Activated CD8-positive, alpha-beta memory T cell treated with anti-CD3 and anti-CD28 coated beads for 24 hours (primary cell): ENCODE results near the gene HINT1.
A peak's percentile ranks its signal among the peaks of the same experiment; 100 is the strongest.
"Not testable (repeated sequence)": the region's sequence is repeated elsewhere in the genome, so short reads cannot be mapped to it uniquely, and the experiment has no call there.

Source experiments
- DNase-seq: peaks from one replicate; pipeline ENCODE4 v3.0.0-alpha.2; 2020

The HINT1 gene

GRCh38 chr5:131169810-131170539 lies 4.9 kb upstream of the HINT1 start:
- DNase-seq, result no peak

DNA sequence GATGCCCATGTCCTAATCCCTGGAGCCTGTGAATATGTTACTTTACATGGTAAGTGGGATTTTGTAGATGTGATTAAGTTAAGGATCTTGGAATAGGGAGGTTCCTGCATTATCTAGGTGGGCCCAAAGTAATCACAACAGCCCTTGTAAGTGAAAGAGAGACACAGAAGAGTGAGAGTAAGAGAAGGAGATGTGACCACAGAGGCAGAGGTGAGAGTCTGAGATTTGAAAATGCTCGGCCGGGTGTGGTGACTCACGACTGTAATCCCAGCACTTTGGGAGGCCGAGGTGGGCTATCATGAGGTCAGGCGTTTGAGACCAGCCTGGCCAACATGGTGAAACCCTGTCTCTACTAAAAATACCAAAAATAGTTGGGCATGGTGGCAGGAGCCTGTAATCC lies 2.6 kb upstream of the HINT1 start:
- DNase-seq, result no peak

- DNase-seq, result peak; percentile 89
Measured at GRCh38 chr5:131164191-131165118, 601 bp downstream of the HINT1 start.

- no peak for DNase-seq
Measured at GRCh38 chr5:131163276-131164119, 1.6 kb downstream of the HINT1 start.

DNA sequence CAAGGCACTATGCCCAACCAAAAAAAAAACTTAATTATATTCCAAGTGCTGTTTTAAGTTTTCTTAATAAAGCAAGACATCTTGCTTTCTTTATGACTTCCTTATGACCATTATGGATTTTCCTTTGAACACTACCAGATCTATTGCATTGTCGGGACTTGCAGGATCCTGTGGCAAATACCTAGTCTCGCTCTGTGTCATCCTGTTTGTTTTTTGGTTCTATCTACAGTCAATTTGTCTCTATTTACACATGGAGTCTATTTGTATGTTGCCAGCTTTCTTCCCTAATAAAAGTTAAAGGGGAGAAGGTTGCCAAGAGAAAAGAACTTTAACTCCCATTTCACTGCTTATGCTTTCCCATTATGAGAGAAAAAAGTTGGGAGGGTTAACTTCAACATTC lies 4.9 kb downstream of the HINT1 start:
- DNase-seq, result no peak

- DNase-seq, result no peak
Measured at GRCh38 chr5:131156957-131157356, 8.1 kb downstream of the HINT1 start.

DNA sequence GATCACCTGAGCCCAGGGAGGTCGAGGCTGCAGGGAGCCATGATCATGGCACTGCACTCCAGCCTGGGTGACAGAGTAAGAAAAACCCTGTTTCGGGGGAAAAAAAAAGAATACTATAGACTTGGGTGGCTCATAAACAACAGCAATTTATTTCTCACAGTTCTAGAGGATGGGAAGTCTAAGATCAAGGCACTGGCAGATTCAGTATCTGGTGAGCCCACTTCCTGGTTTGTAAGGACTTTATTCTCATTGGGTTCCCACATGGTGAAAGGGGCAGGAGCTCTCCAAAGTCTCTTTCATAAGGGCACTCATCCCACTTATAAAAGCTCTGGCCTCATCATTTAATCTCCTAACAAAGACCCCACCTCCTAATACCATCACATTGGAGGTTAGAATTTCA lies 8.7 kb downstream of the HINT1 start:
- DNase-seq, result no peak

GRCh38 chr5:131151216-131151615 lies 13.8 kb downstream of the HINT1 start:
- DNase-seq, result no peak

DNA sequence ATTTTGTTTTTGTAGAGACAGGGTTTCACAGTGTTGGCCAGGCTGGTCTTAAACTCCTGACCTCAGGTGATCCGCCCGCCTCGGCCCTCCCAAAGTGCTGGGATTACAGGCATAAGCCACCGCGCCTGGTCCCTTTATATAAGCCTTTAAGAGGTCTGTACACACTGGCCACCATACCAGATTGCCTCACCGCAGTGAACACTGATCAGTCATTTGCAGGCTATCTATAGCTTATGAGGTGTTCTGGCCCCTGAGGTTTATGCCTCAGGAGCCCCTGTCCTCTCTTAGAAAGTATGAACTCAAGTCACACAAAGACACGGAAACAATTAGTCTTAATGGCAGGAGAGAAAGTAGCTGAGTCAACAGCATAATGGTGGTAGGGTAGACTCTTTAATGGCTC lies 14.6 kb downstream of the HINT1 start:
- no peak for DNase-seq

- no peak for DNase-seq
Measured at GRCh38 chr5:131148835-131149234, 16.2 kb downstream of the HINT1 start.

DNA sequence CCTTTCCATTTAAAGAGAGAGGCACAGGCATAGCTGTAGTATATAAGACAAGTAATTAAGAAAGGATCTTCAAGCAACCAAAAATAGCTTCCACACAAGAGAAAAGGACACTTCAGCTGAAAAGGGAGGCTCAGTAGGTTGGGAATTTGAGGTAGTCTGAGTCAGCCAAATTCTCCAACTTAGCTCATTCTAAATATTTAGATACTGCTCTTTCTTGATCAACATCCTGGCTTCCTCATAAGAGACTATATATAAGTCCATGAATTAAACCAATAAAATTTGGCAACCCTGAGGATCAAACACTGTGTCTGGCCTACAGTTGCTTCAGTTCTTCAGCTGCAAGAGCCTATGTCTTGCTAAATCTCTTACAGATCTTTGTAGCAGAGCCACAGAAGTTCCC lies 17.8 kb downstream of the HINT1 start:
- no peak for DNase-seq

DNA sequence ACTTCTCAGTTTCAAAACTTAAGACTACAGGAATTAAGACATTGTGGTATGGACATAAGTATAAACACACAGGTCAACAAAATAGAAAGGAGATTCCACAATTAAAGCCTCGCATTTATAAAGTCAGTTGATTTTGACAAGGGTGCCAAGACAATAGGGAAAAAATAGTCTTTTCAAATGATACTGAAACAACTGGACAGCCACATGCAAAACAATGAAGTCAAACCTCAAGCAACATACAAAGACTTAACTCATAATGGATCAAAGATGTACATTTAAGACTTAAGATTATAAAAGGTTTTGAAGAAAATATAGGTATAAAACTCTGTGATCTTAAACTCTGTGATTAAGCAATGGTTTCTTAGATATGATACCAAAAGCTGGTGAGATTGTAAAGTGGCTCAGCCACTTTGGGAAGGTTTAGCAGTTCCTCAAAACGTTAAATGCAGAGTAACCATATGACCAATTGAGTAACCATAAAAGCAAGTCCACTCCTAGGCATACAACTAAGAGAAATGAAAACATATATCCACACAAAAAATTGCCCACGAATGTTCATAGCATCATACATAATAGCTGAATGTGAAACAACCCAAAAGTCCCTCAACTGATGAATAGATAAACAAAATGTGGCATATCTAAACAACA lies 22.0 kb downstream of the HINT1 start:
- no peak for DNase-seq

- DNase-seq, result no peak
Measured at GRCh38 chr5:131139321-131139720, 25.7 kb downstream of the HINT1 start.

GRCh38 chr5:131138406-131138805 lies 26.6 kb downstream of the HINT1 start:
- DNase-seq, result not testable (repeated sequence)

DNA sequence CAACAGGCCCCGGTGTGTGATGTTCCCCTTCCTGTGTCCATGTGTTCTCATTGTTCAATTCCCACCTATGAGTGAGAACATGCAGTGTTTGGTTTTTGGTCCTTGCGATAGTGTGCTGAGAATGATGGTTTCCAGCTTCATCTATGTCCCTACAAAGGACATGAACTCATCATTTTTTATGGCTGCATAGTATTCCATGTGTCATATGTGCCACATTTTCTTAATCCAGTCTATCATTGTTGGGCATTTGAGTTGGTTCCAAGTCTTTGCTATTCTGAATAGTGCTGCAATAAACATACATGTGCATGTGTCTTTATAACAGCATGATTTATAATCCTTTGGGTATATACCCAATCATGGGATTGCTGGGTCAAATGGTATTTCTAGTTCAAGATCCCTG lies 32.0 kb downstream of the HINT1 start:
- not testable (repeated sequence) for DNase-seq

DNA sequence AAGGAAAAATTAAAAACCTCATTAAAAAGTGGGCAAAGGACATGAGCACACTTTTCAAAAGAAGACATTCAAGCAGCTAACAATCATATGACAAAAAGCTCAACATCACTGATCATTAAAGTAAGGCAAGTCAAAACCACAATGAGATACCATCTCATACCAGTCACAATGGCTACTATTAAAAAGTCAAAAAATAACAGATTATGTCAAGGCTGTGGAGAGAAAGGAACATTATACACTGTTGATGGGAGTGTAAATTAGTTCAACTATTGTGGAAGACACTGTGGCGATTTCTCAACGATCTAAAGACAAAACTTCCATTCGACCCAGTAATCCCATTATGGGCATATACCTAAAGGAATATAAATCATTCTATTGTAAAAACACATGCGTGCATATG lies 35.8 kb downstream of the HINT1 start:
- DNase-seq, result no peak

DNA sequence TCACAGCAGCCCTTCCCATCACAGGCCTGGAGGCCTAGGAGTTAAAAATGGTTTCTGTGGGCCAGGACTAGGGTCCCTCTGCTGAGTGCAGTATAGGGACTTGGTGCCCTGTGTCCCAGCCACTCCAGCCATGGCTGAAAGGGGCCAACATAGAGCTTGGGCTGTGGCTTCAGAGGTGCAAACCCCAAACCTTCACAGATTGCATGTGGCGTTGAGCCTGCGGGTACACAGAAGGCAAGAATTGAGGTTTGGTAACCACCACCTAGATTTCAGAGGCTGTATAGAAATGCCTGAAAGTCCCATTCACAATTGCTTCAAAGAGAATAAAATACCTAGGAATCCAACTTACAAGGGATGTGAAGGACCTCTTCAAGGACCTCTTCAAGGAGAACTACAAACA lies 37.8 kb downstream of the HINT1 start:
- DNase-seq, result not testable (repeated sequence)

GRCh38 chr5:131114754-131115153 lies 50.3 kb downstream of the HINT1 start:
- DNase-seq, result no peak

DNA sequence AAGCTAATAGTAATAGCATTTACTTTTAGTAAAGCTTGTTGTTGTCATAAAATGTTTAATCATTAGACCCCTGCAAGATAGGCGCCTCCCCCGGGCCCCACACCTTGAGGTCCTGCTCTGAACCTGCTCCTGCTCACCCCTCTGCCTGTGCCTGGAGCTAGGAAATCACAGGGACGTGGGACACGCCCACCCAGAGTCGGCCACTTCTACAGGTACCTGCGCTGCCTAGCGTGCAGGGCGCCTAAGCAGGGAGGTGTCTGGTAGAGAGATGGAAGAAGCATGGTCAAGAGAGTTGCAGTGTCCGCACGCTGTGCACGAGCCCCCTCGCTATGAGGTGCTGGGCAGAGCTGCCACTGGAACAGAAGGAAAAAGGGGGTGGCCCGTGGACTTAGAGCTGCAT lies 52.6 kb downstream of the HINT1 start:
- no peak for DNase-seq

DNA sequence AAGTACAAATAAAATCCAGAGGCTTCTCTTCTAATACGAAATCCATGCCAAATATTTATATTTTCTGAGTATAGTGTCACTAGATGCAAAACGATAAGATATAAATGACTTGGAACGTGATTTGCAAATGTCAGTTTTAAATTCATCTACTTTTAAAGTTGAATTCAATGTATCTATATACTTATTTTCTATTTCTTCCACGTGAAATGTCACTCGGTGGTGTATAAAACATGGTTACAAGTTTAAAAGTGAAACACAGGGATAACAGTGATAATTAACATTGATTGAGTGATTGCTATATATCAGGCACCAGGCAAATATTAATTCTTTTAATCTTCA lies 54.8 kb downstream of the HINT1 start:
- DNase-seq, result no peak

DNA sequence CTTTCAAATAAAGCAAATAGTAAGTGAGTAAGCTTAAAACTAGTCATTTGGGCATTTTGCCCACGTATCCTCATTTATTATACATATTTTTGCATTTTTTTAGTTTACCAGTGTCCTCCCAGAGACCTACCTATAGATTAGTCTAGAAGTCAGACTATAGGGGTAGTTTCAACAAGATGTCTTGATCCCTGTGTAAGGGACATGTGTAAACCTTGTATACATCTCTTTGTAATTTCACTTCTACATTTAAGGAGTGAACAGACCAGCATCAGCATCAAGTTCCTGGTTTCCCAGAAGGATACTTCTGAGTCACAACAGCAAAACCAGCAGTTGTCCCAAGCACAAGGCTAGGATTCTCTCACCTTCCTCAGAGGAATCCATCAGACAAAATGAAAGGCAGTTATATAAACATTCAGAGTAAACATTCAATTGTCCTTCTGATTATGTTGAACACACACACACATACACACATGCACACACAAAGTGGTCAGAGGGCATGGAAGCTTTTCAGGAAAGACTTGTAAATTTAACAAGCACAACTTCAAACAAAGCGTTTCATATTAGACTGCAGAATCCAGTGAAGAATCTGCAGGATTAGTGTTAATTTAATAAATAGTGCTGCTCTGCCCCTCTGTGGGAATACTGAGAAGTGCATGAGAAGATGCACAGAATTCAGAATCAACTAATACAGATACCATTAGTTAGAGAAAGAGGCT lies 55.4 kb downstream of the HINT1 start:
- DNase-seq, result no peak
